ENCODE data around the gene KERA. TPM values are rescaled to one million over a fixed set of nuclear protein-coding genes. Genes with fewer than 3 reads are reported as not detected.

KERA gene
- total RNA-seq, 4 donors from 2014 or later, result not detected

GRCh38 chr12:91003737-91004136 lies 54.1 kb downstream of the KERA start:
- DNase-seq (ENCODE audit: low spot score in 2 of 2), result no peak
- no peaks in the 10 kb centered on the region for H3K27me3 ChIP-seq
- no peaks in the 10 kb centered on the region for H3K9me3 ChIP-seq
- no peak overlapping the region for H3K4me3 ChIP-seq
- H3K27ac ChIP-seq, result no peak overlapping the region
- TF ChIP-seq POLR2AphosphoS5 (IDR thresholded peaks at IDR 0.05), result no peak
- no peak for TF ChIP-seq POLR2A (IDR thresholded peaks at IDR 0.05)
- TF ChIP-seq CTCF (IDR thresholded peaks at IDR 0.05), result no peak
- TF ChIP-seq EP300 (IDR thresholded peaks at IDR 0.05), result no peak
- no peaks in the 10 kb centered on the region for H3K4me1 ChIP-seq
- H3K36me3 ChIP-seq, result no peaks in the 10 kb centered on the region

GRCh38 chr12:91001306-91001705 lies 56.5 kb downstream of the KERA start:
- H3K4me3 ChIP-seq, result no peak overlapping the region
- no peak for DNase-seq (ENCODE audit: low spot score in 2 of 2)
- no peaks in the 10 kb centered on the region for H3K9me3 ChIP-seq
- no peaks in the 10 kb centered on the region for H3K4me1 ChIP-seq
- no peaks in the 10 kb centered on the region for H3K27me3 ChIP-seq
- no peak for TF ChIP-seq POLR2A (IDR thresholded peaks at IDR 0.05)
- no peak for TF ChIP-seq POLR2AphosphoS5 (IDR thresholded peaks at IDR 0.05)
- no peak for TF ChIP-seq EP300 (IDR thresholded peaks at IDR 0.05)
- TF ChIP-seq CTCF (IDR thresholded peaks at IDR 0.05), result no peak
- 38% methylated on average over 1 of the region's 1 CpG for WGBS
- H3K36me3 ChIP-seq, result no peaks in the 10 kb centered on the region
- no peak overlapping the region for H3K27ac ChIP-seq

Other genes starting within 250 kb of the KERA start
- gene CCER1, start 102.8 kb downstream of the KERA start, total RNA-seq, result not detected
- not detected for gene EPYC, start 53.1 kb downstream of the KERA start, total RNA-seq
- 10 to 100 TPM in 3 of 4 donors, 1 to 10 TPM in 1; 7.5 to 26.0 (median 14.1) TPM for gene LUM, start 53.5 kb upstream of the KERA start, total RNA-seq
- gene DCN, start 124.8 kb upstream of the KERA start, total RNA-seq, result 100 to 1,000 TPM; 549 to 589 (median 569) TPM